GM23338 (cell line): ENCODE data around the gene GARIN1A. TPM values are rescaled to one million over a fixed set of nuclear protein-coding genes. Genes with fewer than 3 reads are reported as not detected.

Experiments
- ATAC-seq: fragments of 200-7000 bp; cut with Tn5 transposase; 3 replicates; pipeline ENCODE4 v1.9.1; 2020
- DNase-seq: peaks from one replicate; pipeline ENCODE4 v3.0.0-alpha.2; 2015; ENCODE audit warnings: low spot score
- H2AFZ ChIP-seq: fragments of 200-600 bp; sonication (generic); 2 replicates; pipeline ENCODE4 v1.8.0; 2016; ENCODE audit warnings: antibody characterized with exemption, mild to moderate bottlenecking, moderate library complexity
- H3F3A ChIP-seq: fragments of 200-600 bp; sonication (generic); replicated peaks from 2 replicates; pipeline ENCODE4 v1.8.0; 2017; ENCODE audit warnings: antibody characterized with exemption, mixed run types, low read depth
- H3K27ac ChIP-seq: fragments of 200-600 bp; sonication (generic); 2 replicates; pipeline ENCODE4 v1.6.1; 2016; ENCODE audit warnings: low read depth
- H3K27me3 ChIP-seq: fragments of 200-600 bp; sonication (generic); 2 replicates; pipeline ENCODE4 v1.8.0; 2016; ENCODE audit warnings: mild to moderate bottlenecking, mixed run types, moderate library complexity; ENCODE audit not compliant: insufficient read depth
- H3K36me3 ChIP-seq: fragments of 200-600 bp; sonication (generic); 2 replicates; pipeline ENCODE4 v1.8.0; 2016; ENCODE audit warnings: mild to moderate bottlenecking; ENCODE audit not compliant: insufficient read depth
- H3K4me1 ChIP-seq: fragments of 200-600 bp; sonication (generic); 2 replicates; pipeline ENCODE4 v1.8.0; 2016; ENCODE audit warnings: mild to moderate bottlenecking, moderate library complexity; ENCODE audit not compliant: insufficient read depth
- H3K4me2 ChIP-seq: fragments of 200-600 bp; sonication (generic); 2 replicates; pipeline ENCODE4 v1.7.1; 2017; ENCODE audit warnings: mixed run types
- H3K4me3 ChIP-seq: fragments of 200-600 bp; sonication (generic); 2 replicates; pipeline ENCODE4 v1.6.1; 2016; ENCODE audit warnings: mixed run types
- H3K79me2 ChIP-seq: fragments of 200-600 bp; sonication (generic); replicated peaks from 2 replicates; pipeline ENCODE4 v1.8.0; 2017; ENCODE audit warnings: mild to moderate bottlenecking; ENCODE audit not compliant: insufficient read depth
- H3K9me2 ChIP-seq: fragments of 200-600 bp; sonication (generic); 2 replicates; pipeline ENCODE4 v1.8.0; 2017; ENCODE audit not compliant: insufficient read depth
- H4K20me1 ChIP-seq: fragments of 200-600 bp; sonication (generic); replicated peaks from 2 replicates; pipeline ENCODE4 v1.8.0; 2017; ENCODE audit warnings: mild to moderate bottlenecking; ENCODE audit not compliant: insufficient read depth
- H3K27ac Mint-ChIP-seq: 2 replicates; pipeline ENCODE4 v1.8.0; 2020; ENCODE audit warnings: inconsistent platforms, mild to moderate bottlenecking, moderate library complexity, mixed read lengths
- H3K27me3 Mint-ChIP-seq: 3 replicates; pipeline ENCODE4 v1.8.0; 2022; ENCODE audit warnings: low read depth, mild to moderate bottlenecking, moderate library complexity, mixed read lengths, inconsistent platforms; ENCODE audit not compliant: insufficient read depth, poor library complexity
- H3K36me3 Mint-ChIP-seq: 3 replicates; pipeline ENCODE4 v1.8.0; 2021; ENCODE audit warnings: low read depth, mild to moderate bottlenecking, inconsistent platforms, moderate library complexity, mixed read lengths
- H3K4me1 Mint-ChIP-seq: 3 replicates; pipeline ENCODE4 v1.8.0; 2020; ENCODE audit warnings: mild to moderate bottlenecking, inconsistent platforms, mixed read lengths
- H3K4me3 Mint-ChIP-seq: 3 replicates; pipeline ENCODE4 v1.8.0; 2021; ENCODE audit warnings: moderate library complexity, mild to moderate bottlenecking, inconsistent platforms, mixed read lengths
- H3K9me3 Mint-ChIP-seq: 3 replicates; pipeline ENCODE4 v1.8.0; 2020; ENCODE audit warnings: moderate library complexity, mild to moderate bottlenecking, inconsistent platforms, mixed read lengths
- CREB1 ChIP-seq: fragments of 250-450 bp; sonication (Bioruptor Pico); IDR thresholded peaks from 2 replicates; pipeline ENCODE4 v1.5.0; 2020; ENCODE audit warnings: low read depth, mild to moderate bottlenecking, moderate library complexity
- CTCF ChIP-seq, 2 experiments: fragments of 200-600 bp in 1 of 2; sonication (generic) in 1 of 2; conservative IDR thresholded peaks; 2 replicates each; pipeline versions ENCODE4 v1.5.1 to v1.6.1; 2016 to 2017; ENCODE audit warnings: antibody characterized with exemption in 2 of 2, low read depth in 2 of 2, mild to moderate bottlenecking in 2 of 2, moderate library complexity in 1 of 2
- ETS1 ChIP-seq: IDR thresholded peaks from 2 replicates; pipeline ENCODE4 v1.6.1; 2016; ENCODE audit warnings: antibody characterized with exemption
- EZH2 ChIP-seq: fragments of 200-600 bp; sonication (generic); IDR thresholded peaks from one replicate; pipeline ENCODE4 v1.8.0; 2017; ENCODE audit warnings: antibody characterized with exemption, mild to moderate bottlenecking, low read depth; ENCODE audit not compliant: unreplicated experiment
- EZH2phosphoT487 ChIP-seq: fragments of 200-600 bp; sonication (generic); IDR thresholded peaks from one replicate; pipeline ENCODE4 v1.8.1; 2018; ENCODE audit warnings: antibody characterized with exemption; ENCODE audit not compliant: unreplicated experiment
- JUNB ChIP-seq: IDR thresholded peaks from one replicate; pipeline ENCODE4 v1.6.1; 2016; ENCODE audit warnings: antibody characterized with exemption; ENCODE audit not compliant: unreplicated experiment
- NANOG ChIP-seq: IDR thresholded peaks from 2 replicates; pipeline ENCODE4 v1.6.1; 2016; ENCODE audit warnings: antibody characterized with exemption, borderline replicate concordance
- POLR2AphosphoS5 ChIP-seq: IDR thresholded peaks from 2 replicates; pipeline ENCODE4 v1.6.1; 2016; ENCODE audit warnings: antibody characterized with exemption, low read depth
- REST ChIP-seq: IDR thresholded peaks from one replicate; pipeline ENCODE4 v1.6.1; 2018; ENCODE audit warnings: antibody characterized with exemption; ENCODE audit not compliant: unreplicated experiment
- STAT1 ChIP-seq: IDR thresholded peaks from one replicate; pipeline ENCODE4 v1.6.1; 2016; ENCODE audit warnings: antibody characterized with exemption; ENCODE audit not compliant: unreplicated experiment
- ZNF114 ChIP-seq: fragments of 250-450 bp; sonication (Bioruptor Pico); IDR thresholded peaks from 2 replicates; pipeline ENCODE4 v1.5.0; 2020; ENCODE audit warnings: mild to moderate bottlenecking, moderate library complexity
- ZNF331 ChIP-seq: fragments of 250-450 bp; sonication (Bioruptor Pico); IDR thresholded peaks from 2 replicates; pipeline ENCODE4 v1.5.0; 2020; ENCODE audit warnings: low read depth, mild to moderate bottlenecking, moderate library complexity
- ZNF462 ChIP-seq: fragments of 250-450 bp; sonication (Bioruptor Pico); IDR thresholded peaks from 2 replicates; pipeline ENCODE4 v1.5.0; 2020; ENCODE audit warnings: mild to moderate bottlenecking, moderate library complexity
- polyA plus RNA-seq: library from polyadenylated mRNA; unstranded; fragments of >200 nt; fragmentation: Nextera tagmentation; extraction: Ambion mirVana; gene quantifications from 2 replicates; pipeline ENCODE4 v1.2.1, GENCODE V29; 2016
- total RNA-seq: library from RNA; depleted of rRNA; stranded (reverse); fragments of >200 nt; shearing (Covaris generic); gene quantifications from 2 replicates; pipeline ENCODE4 v1.2.3, GENCODE V29; 2014

Gene GARIN1A
- total and polyA plus RNA-seq, 2 experiments from 2014 or later: 0.10 TPM; not detected in 1

GRCh38 chr7:128661446-128661845 is 10.6 kb upstream of the GARIN1A start:
- TF ChIP-seq POLR2AphosphoS5 (no peak), CTCF (conservative IDR thresholded peaks at IDR 0.05; ENCODE audit: low read depth in 2 of 2) (no peak), JUNB (no peak), ETS1 (no peak), NANOG (no peak), ZNF331 (CRISPR knock-in tag) (no peak), ZNF462 (no peak), ZNF114 (CRISPR knock-in tag) (no peak), REST (no peak), CREB1 (CRISPR knock-in tag) (no peak), EZH2phosphoT487 (no peak), STAT1 (no peak), EZH2 (no peak)

More at GRCh38 chr7:128661446-128661845, 10.6 kb upstream of the GARIN1A start:
- Histone ChIP-seq H3K27me3 (no peaks in the 10 kb centered on the region), H3K36me3 (no peaks in the 10 kb centered on the region), H3K79me2 (no peaks in the 10 kb centered on the region), H3K4me3 (no peak overlapping the region), H3K4me1 (no peaks in the 10 kb centered on the region), H4K20me1 (no peaks in the 10 kb centered on the region), H3K9me2 (no peaks in the 10 kb centered on the region), H3K27ac (no peak overlapping the region), H2AFZ (no peak overlapping the region), H3F3A (no peaks in the 10 kb centered on the region), H3K4me2 (no peak overlapping the region)
- H3K36me3 Mint-ChIP-seq: peaks cover 27% of the 10 kb centered on the region
- H3K27ac Mint-ChIP-seq: no peak overlapping the region
- DNase-seq (no peak), ATAC-seq (no peak)
- peaks cover 13% of the 10 kb centered on the region for H3K27me3 Mint-ChIP-seq
- no peaks in the 10 kb centered on the region for H3K4me1 Mint-ChIP-seq
- H3K9me3 Mint-ChIP-seq: peaks cover 38% of the 10 kb centered on the region
- H3K4me3 Mint-ChIP-seq: no peak overlapping the region
